ENCODE results near the gene SUMF1.

DNA sequence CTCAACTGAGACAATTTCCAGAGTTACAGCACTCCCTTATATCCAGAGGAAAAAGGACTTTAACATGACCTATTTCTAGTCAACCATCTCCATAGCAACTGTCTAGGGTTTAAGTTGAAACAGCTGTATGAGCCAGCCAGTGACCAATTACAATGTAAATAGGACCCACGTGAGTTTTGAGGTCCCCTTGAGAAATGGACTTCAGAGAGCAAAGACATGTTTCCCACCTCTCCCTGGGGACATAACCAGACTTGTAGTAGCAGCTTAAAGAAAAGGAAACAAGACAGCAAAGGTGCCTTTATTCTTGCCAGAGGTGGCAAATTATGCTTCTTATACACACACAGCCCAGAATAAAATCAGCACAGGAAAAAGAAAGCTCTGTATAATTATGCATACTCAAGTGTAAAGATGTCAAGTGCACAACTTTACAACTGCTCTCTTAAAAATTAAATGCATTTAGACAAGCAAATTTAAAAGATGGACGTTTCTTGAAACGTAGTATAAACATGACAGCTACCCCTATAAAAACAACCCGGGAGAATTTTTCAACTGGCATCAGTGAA lies 40.2 kb downstream of the SUMF1 start:
- TF ChIP-seq POLR2A (IDR thresholded peaks at IDR 0.05; ENCODE audit: low read depth) (no peak), POLR2AphosphoS5 (IDR thresholded peaks at IDR 0.05) (no peak), EP300 (IDR thresholded peaks at IDR 0.05) (no peak)
- TF ChIP-seq, protein P1, sequence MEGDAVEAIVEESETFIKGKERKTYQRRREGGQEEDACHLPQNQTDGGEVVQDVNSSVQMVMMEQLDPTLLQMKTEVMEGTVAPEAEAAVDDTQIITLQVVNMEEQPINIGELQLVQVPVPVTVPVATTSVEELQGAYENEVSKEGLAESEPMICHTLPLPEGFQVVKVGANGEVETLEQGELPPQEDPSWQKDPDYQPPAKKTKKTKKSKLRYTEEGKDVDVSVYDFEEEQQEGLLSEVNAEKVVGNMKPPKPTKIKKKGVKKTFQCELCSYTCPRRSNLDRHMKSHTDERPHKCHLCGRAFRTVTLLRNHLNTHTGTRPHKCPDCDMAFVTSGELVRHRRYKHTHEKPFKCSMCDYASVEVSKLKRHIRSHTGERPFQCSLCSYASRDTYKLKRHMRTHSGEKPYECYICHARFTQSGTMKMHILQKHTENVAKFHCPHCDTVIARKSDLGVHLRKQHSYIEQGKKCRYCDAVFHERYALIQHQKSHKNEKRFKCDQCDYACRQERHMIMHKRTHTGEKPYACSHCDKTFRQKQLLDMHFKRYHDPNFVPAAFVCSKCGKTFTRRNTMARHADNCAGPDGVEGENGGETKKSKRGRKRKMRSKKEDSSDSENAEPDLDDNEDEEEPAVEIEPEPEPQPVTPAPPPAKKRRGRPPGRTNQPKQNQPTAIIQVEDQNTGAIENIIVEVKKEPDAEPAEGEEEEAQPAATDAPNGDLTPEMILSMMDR (IDR thresholded peaks at IDR 0.05): no peak

Measured in esophagus muscularis mucosa (tissue), 4 donors.